ENCODE results near the gene FAM53B.

GRCh38 chr10:124612611-124613498 is 131.3 kb downstream of the FAM53B start:
- TF ChIP-seq MYNN (tag by site-specific recombination; IDR thresholded peaks at IDR 0.05; ENCODE audit: borderline replicate concordance) (no peak), KLF8 (tag by site-specific recombination; IDR thresholded peaks at IDR 0.05) (no peak), ZNF707 (tag by site-specific recombination; IDR thresholded peaks at IDR 0.05) (no peak), ZBTB10 (tag by site-specific recombination; IDR thresholded peaks at IDR 0.05) (no peak), ZNF639 (tag by site-specific recombination; IDR thresholded peaks at IDR 0.05) (no peak), ATF2 (tag by site-specific recombination; IDR thresholded peaks at IDR 0.05; ENCODE audit: low read depth) (no peak), CTCF (tag by site-specific recombination; IDR thresholded peaks at IDR 0.05) (no peak), ZNF792 (tag by site-specific recombination; IDR thresholded peaks at IDR 0.05) (no peak)
